Activated gamma-delta T cell (primary cell): Measurements from ENCODE around the gene CORO1C.
"Not testable (repeated sequence)": the region's sequence is repeated elsewhere in the genome, so short reads cannot be mapped to it uniquely, and the experiment has no call there.

Source experiments
- DNase-seq: peaks from one replicate; lab custom pipeline; 2025; lab: John Stamatoyannopoulos, UW

The CORO1C gene

GRCh38 chr12:108753976-108754375 is 22.7 kb upstream of the CORO1C start:
- DNase-seq, result no peak

DNA sequence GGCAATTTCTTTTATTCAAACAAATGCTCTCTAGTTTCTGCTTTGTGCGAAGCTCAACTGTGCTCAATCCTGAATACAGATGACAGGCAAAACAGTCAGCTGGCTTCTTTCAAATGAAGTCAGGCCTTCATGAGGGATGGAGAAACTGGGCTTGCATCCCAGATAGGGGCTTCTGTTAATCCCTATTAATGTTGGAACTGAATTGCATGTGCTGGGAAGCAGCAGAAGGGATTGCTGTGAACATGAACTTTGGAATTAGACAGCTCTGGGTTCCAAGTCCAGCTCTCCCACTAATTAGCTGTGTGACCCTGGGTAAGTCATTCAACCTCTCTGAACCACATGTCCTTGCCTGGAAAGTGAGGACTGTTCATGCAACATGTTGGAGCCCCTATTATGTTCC is 21.1 kb upstream of the CORO1C start:
- DNase-seq, result no peak

- DNase-seq, result no peak
Measured at GRCh38 chr12:108751821-108752220, 20.5 kb upstream of the CORO1C start.

GRCh38 chr12:108751003-108751402 is 19.7 kb upstream of the CORO1C start:
- DNase-seq, result not testable (repeated sequence)

DNA sequence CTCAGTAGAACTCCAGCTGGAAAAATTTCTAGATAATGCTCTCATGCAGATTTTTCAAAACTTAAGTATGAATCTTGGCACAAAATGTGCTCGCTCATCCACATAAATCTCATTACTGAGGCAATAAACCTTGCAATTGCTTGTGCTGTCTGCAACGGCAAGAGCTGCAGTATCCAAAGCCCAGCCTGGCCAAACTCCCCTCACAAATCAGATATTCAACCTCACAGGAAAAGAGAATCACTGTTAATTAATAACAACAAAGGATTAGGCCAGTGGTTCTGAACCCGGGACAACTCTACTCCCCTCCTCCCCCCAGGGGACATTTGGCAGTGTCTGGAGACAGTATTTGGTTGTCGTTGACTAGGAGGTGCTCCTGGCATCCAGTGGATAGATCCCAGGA is 19.2 kb upstream of the CORO1C start:
- no peak for DNase-seq

DNA sequence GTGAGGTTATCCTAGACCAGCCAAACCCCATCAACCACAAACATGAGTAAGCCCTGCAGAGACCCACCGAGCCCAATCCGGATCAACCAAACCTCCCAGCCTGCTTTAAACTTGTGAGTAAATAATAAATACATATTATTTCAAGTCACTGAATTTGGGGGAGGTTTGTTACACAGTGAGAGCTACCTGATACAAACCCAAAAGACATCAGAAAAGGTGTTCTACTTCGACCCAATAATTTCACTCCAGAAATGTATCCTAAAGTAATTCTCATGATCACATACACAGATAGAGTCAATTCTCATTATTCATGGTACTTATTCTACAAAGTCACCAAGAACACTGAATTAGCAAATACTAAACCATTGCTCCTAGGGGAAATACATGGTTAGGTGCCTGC is 16.2 kb upstream of the CORO1C start:
- DNase-seq, result no peak

GRCh38 chr12:108745641-108746040 is 14.3 kb upstream of the CORO1C start:
- DNase-seq, result no peak

GRCh38 chr12:108744021-108744897 is 12.9 kb upstream of the CORO1C start:
- no peak for DNase-seq

DNA sequence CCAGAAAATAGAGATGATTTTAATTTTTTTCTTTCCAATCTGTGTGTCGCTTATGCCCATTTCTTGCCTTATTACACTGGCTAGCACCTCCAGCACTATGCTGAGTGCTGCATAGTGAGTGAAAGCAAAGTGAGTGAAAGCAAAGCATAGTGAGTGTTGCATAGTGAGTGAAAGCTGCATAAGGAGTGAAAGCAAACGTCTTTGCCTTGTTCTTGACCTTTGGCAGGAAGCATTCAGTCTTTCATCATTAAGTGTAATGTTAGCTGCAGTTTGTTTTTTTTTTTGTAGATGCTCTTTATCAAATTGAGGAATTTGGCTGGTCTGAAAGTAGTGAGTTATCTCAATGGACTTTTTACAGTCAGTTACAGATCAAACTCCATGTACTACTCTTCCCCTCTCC is 6.9 kb upstream of the CORO1C start:
- DNase-seq, result no peak

DNA sequence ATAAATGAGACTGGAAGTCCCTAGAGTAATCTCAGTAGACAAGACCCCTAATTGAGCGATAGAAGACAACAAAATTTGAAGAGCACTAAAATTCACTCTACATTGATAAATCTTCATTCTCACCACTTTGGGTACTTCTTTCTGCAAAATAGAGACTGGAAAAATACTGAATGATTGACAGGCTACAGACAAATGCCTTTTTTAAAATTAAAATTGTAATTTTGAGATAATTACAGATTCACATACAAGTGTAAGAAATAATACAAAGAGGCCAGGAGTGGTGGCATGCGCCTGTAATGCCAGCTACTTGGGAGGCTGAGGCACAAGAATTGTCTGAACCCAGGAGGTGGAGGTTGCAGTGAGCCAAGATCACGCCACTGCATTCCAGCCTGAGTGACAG is 4.5 kb upstream of the CORO1C start:
- no peak for DNase-seq

DNA sequence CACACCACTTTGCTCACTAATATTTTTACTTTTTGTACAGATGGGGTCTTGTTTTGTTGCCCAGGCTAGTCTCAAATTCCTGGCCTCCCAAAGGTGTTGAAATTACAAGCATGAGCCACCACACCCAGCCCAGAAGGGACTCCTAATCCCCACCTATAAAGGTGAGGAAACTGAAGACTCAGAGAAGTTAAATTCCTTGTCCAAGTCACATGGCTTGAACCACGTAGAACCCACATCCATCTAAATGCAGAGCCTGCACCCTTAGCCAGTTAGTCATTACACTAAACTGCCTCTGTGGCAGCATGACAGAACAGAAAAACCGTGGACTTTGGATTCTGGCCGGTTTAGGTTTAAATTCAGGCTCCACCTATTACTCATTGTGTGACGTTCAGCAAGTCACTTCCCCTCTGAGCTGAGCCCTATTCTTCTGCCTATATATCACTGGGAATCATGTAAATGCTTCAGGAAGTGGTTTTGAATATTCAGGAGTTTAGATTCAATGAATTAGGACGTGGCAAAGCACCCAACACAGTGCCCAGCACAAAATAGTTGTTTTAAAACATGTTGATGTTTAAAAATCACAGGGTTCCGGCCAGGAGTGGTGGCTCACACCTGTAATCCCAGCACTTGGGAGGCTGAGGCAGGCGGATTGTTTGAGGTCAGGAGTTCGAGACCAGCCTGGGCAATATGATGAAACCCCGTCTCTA is 3.0 kb upstream of the CORO1C start:
- DNase-seq, result no peak

DNA sequence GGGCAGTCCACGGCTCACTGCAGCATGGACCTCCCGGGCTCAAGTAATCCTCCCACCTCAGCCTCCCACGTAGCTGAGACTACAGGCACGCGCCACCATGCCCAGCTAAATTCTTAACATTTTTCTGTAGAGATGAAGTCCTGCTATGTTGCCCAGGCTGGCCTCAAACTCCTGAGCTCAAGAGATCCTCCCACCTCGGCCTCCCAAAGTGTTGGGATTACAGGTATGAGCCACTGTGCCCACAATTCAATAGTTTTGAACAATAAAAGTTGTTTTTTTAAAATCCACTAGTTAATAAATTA is 1.9 kb upstream of the CORO1C start:
- not testable (repeated sequence) for DNase-seq

DNA sequence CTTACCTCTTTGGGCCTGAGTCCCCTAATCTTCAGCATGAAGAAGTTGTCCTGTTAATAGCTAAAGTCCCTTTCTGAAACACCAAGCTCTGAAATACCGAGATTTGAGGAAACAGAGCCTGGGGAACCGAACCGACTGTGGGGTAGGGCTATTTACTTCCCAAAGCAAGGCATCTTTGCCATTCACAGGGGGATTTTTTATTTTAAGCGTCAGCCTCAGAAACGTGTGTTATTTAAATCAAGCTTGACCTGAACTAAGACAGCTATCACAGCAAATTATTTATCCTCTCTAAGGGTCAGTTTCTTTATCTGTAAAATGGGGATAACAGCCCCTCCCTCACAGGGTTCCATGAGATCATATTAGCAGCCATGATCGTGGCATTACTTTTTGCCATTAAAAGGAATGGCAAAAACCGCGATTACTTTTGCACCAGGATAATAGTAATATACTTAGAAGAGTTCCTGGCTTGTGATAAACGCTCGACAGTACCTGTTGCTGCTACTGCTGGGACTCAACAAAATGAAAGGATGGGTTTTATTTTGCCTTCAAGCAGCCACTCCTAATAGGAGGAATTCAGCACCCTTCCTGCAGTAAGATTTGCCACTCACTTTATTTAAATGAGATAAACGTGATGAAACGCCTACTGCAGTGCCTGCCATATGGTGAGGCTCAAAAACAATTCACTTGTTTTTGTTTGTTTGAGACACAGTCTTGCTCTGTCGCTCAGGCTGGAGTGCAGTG is 1.3 kb upstream of the CORO1C start:
- DNase-seq, result no peak

- peak; percentile 72 for DNase-seq
Measured at GRCh38 chr12:108731866-108732461, 646 bp upstream of the CORO1C start.

DNA sequence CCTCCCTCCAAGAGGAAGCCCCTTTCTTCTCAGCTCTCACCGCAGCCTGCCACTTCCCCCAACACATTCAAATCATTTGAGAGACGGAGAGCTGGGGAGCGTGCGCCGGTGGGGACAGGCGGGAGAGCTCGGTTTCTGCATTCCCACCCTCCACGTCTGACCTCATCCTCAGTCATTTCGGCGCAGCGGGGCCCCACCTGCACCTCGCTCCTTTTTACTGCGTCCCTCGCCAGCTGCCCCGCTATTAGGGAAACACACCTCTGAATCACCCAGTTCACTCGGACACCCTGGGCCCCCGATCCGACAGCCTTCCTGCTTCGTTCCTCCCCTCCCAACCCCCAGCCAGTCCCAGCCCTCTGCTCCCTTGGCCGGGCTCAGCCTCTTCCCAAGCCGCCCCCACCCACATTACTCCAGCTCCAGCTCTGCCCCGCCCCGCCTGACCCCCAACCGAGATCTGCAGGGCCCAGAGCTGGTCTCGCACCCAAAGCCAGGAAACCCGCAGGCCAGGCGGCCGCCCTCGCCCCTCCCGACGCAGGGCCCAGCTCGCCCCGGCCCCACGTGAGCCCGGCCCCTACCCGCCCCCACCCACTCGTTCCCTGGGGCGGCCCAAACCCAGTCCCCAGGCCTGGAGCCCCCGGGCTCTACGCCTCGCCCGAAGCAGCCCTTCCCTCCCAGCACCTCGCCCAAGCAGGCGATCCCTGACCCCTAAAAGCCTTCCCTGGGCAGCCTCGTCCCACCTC is 783 bp downstream of the CORO1C start:
- peak; percentile 19 for DNase-seq

DNA sequence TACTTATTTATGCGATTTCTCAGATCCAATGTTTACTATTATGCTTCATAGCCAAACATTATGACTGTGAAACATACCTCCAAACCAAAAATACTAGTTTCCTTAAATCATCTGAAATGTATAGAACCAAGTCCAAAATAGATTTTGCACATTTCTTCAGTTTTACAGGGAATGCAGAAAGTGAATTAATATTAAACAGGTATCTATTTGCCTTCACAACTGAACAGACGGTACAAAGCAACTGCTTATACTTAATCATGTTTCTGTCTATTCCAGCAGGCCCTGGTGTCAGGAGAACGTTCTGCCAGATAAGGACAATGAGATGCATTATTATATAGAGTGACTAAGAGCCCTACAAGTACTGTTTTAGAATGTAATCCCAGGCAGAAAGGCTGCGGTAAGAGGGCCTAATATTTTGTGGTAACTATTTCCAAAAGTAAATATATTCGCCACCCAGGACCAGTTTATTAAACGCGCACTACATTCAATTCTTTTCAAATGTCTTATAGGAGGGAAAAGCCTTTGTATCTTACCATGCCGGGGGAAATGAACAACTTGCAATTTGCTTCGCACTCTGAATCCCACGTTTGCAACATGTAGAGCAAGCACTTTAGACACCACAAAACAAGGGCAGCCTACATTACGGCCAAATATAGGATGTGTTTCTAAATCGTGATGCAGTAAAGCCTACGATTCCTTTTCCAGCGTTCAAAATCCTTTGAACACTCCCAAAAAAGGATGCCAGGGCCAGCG is 1.5 kb downstream of the CORO1C start:
- no peak for DNase-seq

DNA sequence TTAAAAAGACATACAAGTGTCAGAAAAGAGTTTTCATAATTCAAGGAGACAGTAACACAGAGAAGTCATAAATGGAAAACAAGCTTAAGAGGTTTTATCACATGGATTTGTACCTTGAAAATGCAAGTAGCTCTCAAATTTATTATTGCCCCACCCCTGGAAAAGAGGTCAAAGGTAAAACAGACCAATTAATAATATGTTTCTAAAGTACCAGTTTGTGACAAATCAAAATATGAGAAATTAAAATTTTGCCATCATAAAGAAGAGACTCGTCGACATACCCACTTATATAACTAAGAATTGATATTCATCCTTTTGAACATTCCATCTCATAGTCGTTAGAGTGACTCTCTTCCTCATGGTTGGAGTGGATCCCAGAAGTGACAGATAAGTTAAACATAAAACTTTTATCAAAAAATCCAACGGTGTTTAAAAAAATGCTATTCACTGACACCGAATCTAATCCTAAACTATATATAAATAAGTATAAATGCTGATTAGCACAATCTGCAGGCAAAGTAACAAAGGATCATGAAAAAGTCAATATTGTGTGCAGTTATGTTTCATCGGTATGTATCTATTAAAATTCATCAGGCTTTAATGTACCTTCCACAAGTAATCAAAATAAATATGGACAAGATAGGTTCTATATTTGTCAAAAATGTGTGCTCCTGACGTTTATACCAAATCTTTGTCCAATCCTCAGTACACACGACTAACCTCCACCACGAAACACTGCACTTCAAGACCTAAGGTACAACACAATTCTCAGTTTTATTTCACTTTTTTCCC is 2.3 kb downstream of the CORO1C start:
- no peak for DNase-seq

DNA sequence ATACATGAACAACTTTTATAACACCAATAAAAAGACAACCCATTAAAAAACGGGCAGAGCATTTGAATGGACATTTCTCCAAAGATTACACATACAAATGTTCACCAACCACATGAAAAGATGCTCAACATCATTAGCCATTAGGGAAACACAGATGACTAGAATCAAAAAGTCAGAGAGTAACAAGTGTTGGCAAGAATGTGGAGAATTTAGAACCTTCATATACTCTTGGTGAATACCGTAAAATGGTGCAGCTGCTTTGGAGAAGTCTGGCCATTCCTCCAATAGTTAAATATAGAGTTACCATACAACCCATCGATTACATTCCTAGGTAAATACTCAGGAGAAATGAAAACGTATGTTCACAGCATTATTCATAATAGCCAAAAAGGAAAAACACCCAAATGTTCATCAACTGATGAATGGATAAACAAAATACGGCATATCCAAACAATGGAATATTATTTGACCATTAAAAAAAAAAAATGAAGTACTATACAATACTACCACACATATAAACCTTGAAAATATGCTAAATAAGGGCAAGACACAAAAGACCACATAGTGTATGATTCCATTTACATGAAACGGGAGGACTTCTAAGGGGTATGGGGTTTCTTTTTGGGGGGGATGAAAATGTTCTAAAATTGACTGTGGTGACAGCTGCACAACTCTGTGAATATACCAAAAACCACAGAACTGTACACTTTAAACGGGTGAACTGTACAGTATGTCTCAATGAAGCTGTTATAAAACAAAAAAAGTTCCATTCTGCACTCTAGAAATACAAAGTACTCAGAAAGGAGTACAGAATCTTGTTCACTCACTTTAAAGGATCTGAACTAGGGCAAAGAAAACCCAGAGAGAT is 3.2 kb downstream of the CORO1C start:
- DNase-seq, result no peak

GRCh38 chr12:108727161-108727560 is 4.2 kb downstream of the CORO1C start:
- no peak for DNase-seq
